ENCODE results near the gene ZNF436. TPM values are rescaled to one million over a fixed set of nuclear protein-coding genes. Genes with fewer than 3 reads are reported as not detected.
"Not testable (repeated sequence)": the region's sequence is repeated elsewhere in the genome, so short reads cannot be mapped to it uniquely, and the experiment has no call there.

ZNF436 gene
- total and polyA plus RNA-seq, 5 donors from 2014 or later, result 2.1 to 5.2 (median 3.2) TPM

- Histone ChIP-seq H3K9me3 (ENCODE audit: control insufficient read depth in 2 of 2, low read length in 2 of 2) (no peaks in the 10 kb centered on the region), H3K27me3 (ENCODE audit: control insufficient read depth, insufficient read depth, low read length) (no peaks in the 10 kb centered on the region), H3K4me1 (ENCODE audit: control insufficient read depth, insufficient read depth, low read length, poor library complexity, severe bottlenecking) (peaks cover 4% of the 10 kb centered on the region), H3K36me3 (ENCODE audit: control insufficient read depth, insufficient read depth, low read length) (peaks cover 68% of the 10 kb centered on the region), H3K27ac (ENCODE audit: insufficient read depth, low read length, poor library complexity, severe bottlenecking) (no peak overlapping the region), H3K4me3 (ENCODE audit: low read depth, low read length) (no peak overlapping the region)
- Mint-ChIP-seq H3K36me3 (peaks cover 46% of the 10 kb centered on the region), H3K4me3 (no peak overlapping the region), H3K9me3 (no peaks in the 10 kb centered on the region), H3K27me3 (no peaks in the 10 kb centered on the region), H3K27ac (peak overlapping the region in 2 of 3 donors; percentile 1 to 48), H3K4me1 (peaks cover 23 to 43% (median 35%) of the 10 kb centered on the region in 4 donors)
- DNase-seq, result no peak
- no peak for ATAC-seq (ENCODE audit: low read depth in 2 of 2)
Measured at GRCh38 chr1:23325393-23325792, 44.2 kb downstream of the ZNF436 start.

- ATAC-seq (ENCODE audit: low read depth in 2 of 2), result no peak
- no peaks in the 10 kb centered on the region for H3K9me3 ChIP-seq (ENCODE audit: control insufficient read depth in 2 of 2, low read length in 2 of 2)
- H3K4me3 ChIP-seq (ENCODE audit: low read depth, low read length), result no peak overlapping the region
- Mint-ChIP-seq H3K27me3 (no peaks in the 10 kb centered on the region), H3K9me3 (no peaks in the 10 kb centered on the region), H3K4me3 (no peak overlapping the region), H3K27ac (peak overlapping the region; percentile 16 to 85 (median 61)), H3K4me1 (peaks cover 29 to 37% (median 31%) of the 10 kb centered on the region in 4 donors), H3K36me3 (peaks cover 56% of the 10 kb centered on the region)
- peaks cover 69% of the 10 kb centered on the region for H3K36me3 ChIP-seq (ENCODE audit: control insufficient read depth, insufficient read depth, low read length)
- H3K27me3 ChIP-seq (ENCODE audit: control insufficient read depth, insufficient read depth, low read length), result no peaks in the 10 kb centered on the region
- peaks cover 4% of the 10 kb centered on the region for H3K4me1 ChIP-seq (ENCODE audit: control insufficient read depth, insufficient read depth, low read length, poor library complexity, severe bottlenecking)
- DNase-seq, result no peak
- H3K27ac ChIP-seq (ENCODE audit: insufficient read depth, low read length, poor library complexity, severe bottlenecking), result no peak overlapping the region
Measured at GRCh38 chr1:23322770-23323169, 46.9 kb downstream of the ZNF436 start.

GRCh38 chr1:23310280-23310679 is 59.4 kb downstream of the ZNF436 start:
- Mint-ChIP-seq H3K36me3 (peaks cover 25% of the 10 kb centered on the region), H3K4me1 (peaks cover 22 to 31% (median 24%) of the 10 kb centered on the region in 4 donors)
- H3K36me3 ChIP-seq (ENCODE audit: control insufficient read depth, insufficient read depth, low read length), result peaks cover 57% of the 10 kb centered on the region
- ATAC-seq (ENCODE audit: low read depth in 2 of 2); H3K27me3 Mint-ChIP-seq; H3K4me3 ChIP-seq (ENCODE audit: low read depth, low read length); H3K9me3 Mint-ChIP-seq; H3K4me1 ChIP-seq (ENCODE audit: control insufficient read depth, insufficient read depth, low read length, poor library complexity, severe bottlenecking); H3K27ac ChIP-seq (ENCODE audit: insufficient read depth, low read length, poor library complexity, severe bottlenecking); DNase-seq; H3K27ac Mint-ChIP-seq; H3K27me3 ChIP-seq (ENCODE audit: control insufficient read depth, insufficient read depth, low read length); H3K9me3 ChIP-seq (ENCODE audit: control insufficient read depth in 2 of 2, low read length in 2 of 2); H3K4me3 Mint-ChIP-seq: not testable (repeated sequence)

Other genes starting within 250 kb of the ZNF436 start
- 26.7 TPM for gene LUZP1, start 201.0 kb downstream of the ZNF436 start, total RNA-seq
- 10 to 100 TPM; 14.9 to 22.4 (median 17.0) TPM for gene LUZP1, start 201.0 kb downstream of the ZNF436 start, polyA plus RNA-seq
- gene HTR1D, start 152.3 kb downstream of the ZNF436 start, total RNA-seq, result not detected
- gene HTR1D, start 152.3 kb downstream of the ZNF436 start, polyA plus RNA-seq, result not detected
- gene HNRNPR, start 25.6 kb downstream of the ZNF436 start, total RNA-seq, result 126 TPM
- 100 to 1,000 TPM; 153 to 201 (median 187) TPM for gene HNRNPR, start 25.6 kb downstream of the ZNF436 start, polyA plus RNA-seq
- 8.5 TPM for gene TCEA3, start 54.9 kb upstream of the ZNF436 start, total RNA-seq
- gene TCEA3, start 54.9 kb upstream of the ZNF436 start, polyA plus RNA-seq, result 10 to 100 TPM in 2 of 4 donors, 1 to 10 TPM in 2; 7.7 to 23.2 (median 12.4) TPM
- gene ASAP3, start 114.3 kb upstream of the ZNF436 start, total RNA-seq, result 2.3 TPM
- under 1 TPM in 3 of 4 donors, not detected in 1; 0.23 to 0.57 (median 0.41) TPM for gene ASAP3, start 114.3 kb upstream of the ZNF436 start, polyA plus RNA-seq
- gene E2F2, start 161.4 kb upstream of the ZNF436 start, total RNA-seq, result 13.8 TPM
- 1 to 10 TPM; 2.3 to 7.1 (median 3.7) TPM for gene E2F2, start 161.4 kb upstream of the ZNF436 start, polyA plus RNA-seq
- gene ID3, start 189.7 kb upstream of the ZNF436 start, total RNA-seq, result 51.1 TPM
- 10 to 100 TPM; 35.9 to 56.9 (median 48.0) TPM for gene ID3, start 189.7 kb upstream of the ZNF436 start, polyA plus RNA-seq